SK-N-MC (cell line): ENCODE results near the gene TCF12.

Experiments used
- DNase-seq: peaks from one replicate; pipeline ENCODE4 v3.0.0-alpha.2; 2011; ENCODE audit warnings: low read depth, low spot score
- H3K27ac ChIP-seq: fragments of 200-600 bp; sonication (generic); 2 replicates; pipeline ENCODE4 v1.5.1; 2016; ENCODE audit warnings: mixed run types
- H3K36me3 ChIP-seq: fragments of 200-600 bp; sonication (generic); 2 replicates; pipeline ENCODE4 v1.6.1; 2017; ENCODE audit warnings: antibody characterized with exemption, low read length, mixed read lengths; ENCODE audit not compliant: insufficient read depth
- H3K4me3 ChIP-seq: fragments of 200-600 bp; sonication (generic); 2 replicates; pipeline ENCODE4 v1.5.1; 2016
- H3K9ac ChIP-seq: fragments of 200-600 bp; sonication (generic); 2 replicates; pipeline ENCODE4 v1.8.0; 2017; ENCODE audit warnings: mixed run types, mixed read lengths; ENCODE audit not compliant: insufficient read length
- H3K9me3 ChIP-seq: fragments of 200-600 bp; sonication (generic); 2 replicates; pipeline ENCODE4 v1.6.1; 2017; ENCODE audit warnings: low read depth, mild to moderate bottlenecking, antibody characterized with exemption, low read length, moderate library complexity, mixed read lengths
- EZH2 ChIP-seq: fragments of 200-600 bp; sonication (generic); IDR thresholded peaks from one replicate; pipeline ENCODE4 v1.6.1; 2017; ENCODE audit warnings: antibody characterized with exemption
- FOXP2 ChIP-seq: optimal IDR thresholded peaks from 2 replicates; pipeline ENCODE3; 2011; ENCODE audit warnings: mild to moderate bottlenecking, moderate library complexity; ENCODE audit not compliant: insufficient read depth; ENCODE audit errors: extremely low read length, control extremely low read depth
- POLR2AphosphoS5 ChIP-seq: IDR thresholded peaks from 2 replicates; pipeline ENCODE4 v1.6.1; 2012; ENCODE audit warnings: mild to moderate bottlenecking, low read depth, low read length, borderline replicate concordance

The TCF12 gene

GRCh38 chr15:57296473-57297162 lies 378.2 kb downstream of the TCF12 start:
- no peak for DNase-seq
- H3K9ac ChIP-seq = no peak overlapping the region
- H3K27ac ChIP-seq = no peak overlapping the region
- H3K9me3 ChIP-seq = no peaks in the 10 kb centered on the region
- TF ChIP-seq POLR2AphosphoS5 (no peak), EZH2 (no peak), FOXP2 (no peak)
- H3K4me3 ChIP-seq = no peak overlapping the region
- H3K36me3 ChIP-seq = peaks cover 16% of the 10 kb centered on the region

GRCh38 chr15:57297163-57297593 lies 378.7 kb downstream of the TCF12 start:
- TF ChIP-seq FOXP2 (no peak), POLR2AphosphoS5 (no peak), EZH2 (no peak)
- Histone ChIP-seq H3K9ac (no peak overlapping the region), H3K27ac (no peak overlapping the region), H3K4me3 (no peak overlapping the region), H3K9me3 (no peaks in the 10 kb centered on the region), H3K36me3 (peaks cover 11% of the 10 kb centered on the region)
- no peak for DNase-seq

DNA sequence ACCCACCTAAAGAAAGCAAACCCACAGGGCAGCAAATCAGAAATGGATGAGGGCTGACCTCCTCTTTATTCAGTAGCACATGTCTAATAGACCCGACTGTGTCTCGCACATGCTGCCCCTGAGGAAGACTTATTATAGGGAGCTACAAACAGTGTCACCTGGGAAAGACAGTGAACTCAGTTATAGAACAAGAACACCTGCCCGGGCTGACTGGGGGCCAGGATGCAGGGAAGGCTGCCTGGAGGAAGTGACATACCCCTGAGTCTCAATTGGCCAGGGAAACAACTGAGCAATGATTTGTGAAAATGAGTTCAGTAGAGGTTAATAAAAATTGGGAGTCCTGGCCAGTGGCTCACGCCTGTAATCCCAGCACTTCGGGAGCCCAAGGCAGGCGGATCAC lies 379.2 kb downstream of the TCF12 start:
- Histone ChIP-seq H3K4me3 (no peak overlapping the region), H3K27ac (no peak overlapping the region), H3K9me3 (no peaks in the 10 kb centered on the region), H3K36me3 (peaks cover 7% of the 10 kb centered on the region), H3K9ac (no peak overlapping the region)
- TF ChIP-seq EZH2 (no peak), FOXP2 (no peak), POLR2AphosphoS5 (no peak)
- no peak for DNase-seq

DNA sequence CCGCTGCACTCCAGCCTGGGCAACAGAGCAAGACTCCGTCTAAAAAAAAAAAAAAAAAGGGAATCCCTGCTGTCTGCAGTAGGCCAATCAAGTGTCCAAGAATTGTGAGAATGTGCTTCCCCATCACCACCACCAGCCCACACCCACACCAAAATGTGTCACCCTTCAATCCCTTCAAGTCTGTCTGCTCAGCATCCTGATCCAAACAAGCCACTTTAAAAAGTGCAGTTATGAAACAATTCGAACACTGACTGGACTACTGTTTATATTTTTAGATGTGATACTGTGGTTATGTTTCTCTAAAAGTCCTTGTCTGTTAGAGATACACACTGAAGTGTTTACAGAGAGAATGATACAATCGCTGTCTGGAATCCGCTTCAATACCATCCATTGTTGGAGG lies 379.8 kb downstream of the TCF12 start:
- Histone ChIP-seq H3K4me3 (no peak overlapping the region), H3K36me3 (peaks cover 1% of the 10 kb centered on the region; the same call in 1 of the 2 replicates), H3K9ac (no peak overlapping the region), H3K9me3 (no peaks in the 10 kb centered on the region), H3K27ac (no peak overlapping the region)
- TF ChIP-seq EZH2 (no peak), FOXP2 (no peak), POLR2AphosphoS5 (no peak)
- DNase-seq = no peak

GRCh38 chr15:57298843-57299550 lies 380.6 kb downstream of the TCF12 start:
- H3K9ac ChIP-seq = no peak overlapping the region
- no peak for DNase-seq
- TF ChIP-seq FOXP2 (no peak), EZH2 (no peak), POLR2AphosphoS5 (no peak)
- H3K36me3 ChIP-seq = no peaks in the 10 kb centered on the region
- H3K9me3 ChIP-seq = no peaks in the 10 kb centered on the region
- H3K4me3 ChIP-seq = no peak overlapping the region
- H3K27ac ChIP-seq = no peak overlapping the region

DNA sequence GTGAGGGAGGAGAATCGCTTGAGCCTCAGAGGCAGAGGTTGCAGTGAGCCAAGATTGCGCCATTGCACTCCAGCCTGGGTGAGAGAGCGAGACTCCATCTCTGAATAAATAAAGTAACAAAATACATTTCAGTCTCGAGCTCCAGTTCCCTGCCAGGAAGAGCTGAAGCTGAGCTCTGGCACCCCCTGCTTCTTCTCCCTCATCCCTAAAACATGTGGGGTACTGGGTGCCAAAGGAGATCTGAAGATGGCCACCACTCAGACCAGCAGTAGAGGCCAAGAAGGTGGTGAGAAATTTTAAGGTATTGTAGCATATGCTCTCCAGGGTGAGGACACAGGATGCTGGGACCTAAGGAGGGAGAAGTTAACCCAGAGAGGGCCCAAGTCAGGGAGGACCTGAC lies 382.9 kb downstream of the TCF12 start:
- Histone ChIP-seq H3K27ac (no peak overlapping the region), H3K4me3 (no peak overlapping the region)

DNA sequence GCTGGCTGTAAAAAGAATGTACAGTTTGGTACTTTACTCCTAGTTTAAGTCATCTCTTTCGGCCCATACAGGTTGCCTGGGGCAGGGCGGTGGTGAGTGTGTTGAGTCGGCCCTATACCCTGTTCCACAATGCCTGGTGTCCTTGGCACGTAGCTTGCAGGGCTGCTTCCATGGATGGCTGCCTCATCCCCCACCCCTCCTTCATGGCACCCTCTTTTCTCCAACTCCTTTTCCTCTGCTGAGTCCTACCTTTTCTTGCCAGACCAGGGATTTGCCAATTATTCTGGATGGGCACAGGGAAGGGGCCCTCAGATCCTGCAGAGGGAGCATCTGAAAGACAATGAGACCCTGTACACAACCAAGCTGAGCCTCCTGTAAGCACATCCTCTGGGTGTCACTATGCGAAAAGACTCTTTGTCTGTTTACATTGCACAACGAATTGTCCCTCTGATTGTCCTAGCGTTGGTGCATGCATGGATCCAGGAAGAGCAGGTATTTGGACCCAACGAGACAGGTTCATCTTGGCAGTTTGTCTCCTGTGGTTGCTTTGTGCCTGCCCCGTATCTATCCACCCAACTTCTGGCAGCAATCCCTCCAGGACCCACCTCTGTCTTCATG lies 384.3 kb downstream of the TCF12 start:
- no peak for DNase-seq
- no peak for TF ChIP-seq POLR2AphosphoS5
- TF ChIP-seq EZH2 = no peak
- no peak for TF ChIP-seq FOXP2
- Histone ChIP-seq H3K9ac (no peak overlapping the region), H3K36me3 (no peaks in the 10 kb centered on the region), H3K9me3 (no peaks in the 10 kb centered on the region), H3K27ac (no peak overlapping the region), H3K4me3 (no peak overlapping the region)

More for the DNA sequence above, 382.9 kb downstream of the TCF12 start:
- TF ChIP-seq FOXP2 = no peak
- TF ChIP-seq EZH2 = no peak
- no peak for TF ChIP-seq POLR2AphosphoS5
- no peaks in the 10 kb centered on the region for H3K9me3 ChIP-seq
- no peak overlapping the region for H3K9ac ChIP-seq
- no peaks in the 10 kb centered on the region for H3K36me3 ChIP-seq
- no peak for DNase-seq

GRCh38 chr15:57305009-57305408 lies 386.6 kb downstream of the TCF12 start:
- no peaks in the 10 kb centered on the region for H3K9me3 ChIP-seq
- DNase-seq = no peak
- H3K27ac ChIP-seq = no peak overlapping the region
- H3K4me3 ChIP-seq = no peak overlapping the region
- no peak for TF ChIP-seq FOXP2
- TF ChIP-seq EZH2 = no peak
- no peak for TF ChIP-seq POLR2AphosphoS5
- no peaks in the 10 kb centered on the region for H3K36me3 ChIP-seq
- no peak overlapping the region for H3K9ac ChIP-seq
